Forelimb muscle (tissue), 1 donor: ENCODE measurements around the gene STRN4. TPM values are rescaled to one million over a fixed set of nuclear protein-coding genes. Genes with fewer than 3 reads are reported as not detected.
"Not testable (repeated sequence)": the region's sequence is repeated elsewhere in the genome, so short reads cannot be mapped to it uniquely, and the experiment has no call there.

Experiments used
- DNase-seq: peaks from one replicate; pipeline ENCODE4 v3.0.0-alpha.2; 2013; ENCODE audit warnings: low read depth
- polyA plus RNA-seq: library from polyadenylated mRNA; unstranded; fragments of 120-200 nt; gene quantifications from one replicate; pipeline ENCODE4 v1.2.1, GENCODE V29; 2013; ENCODE audit not compliant: insufficient read length

STRN4 gene
- polyA plus RNA-seq: 46.7 TPM

GRCh38 chr19:46746281-46747057, at the start of gene STRN4:
Gene STRN4, minus strand, starts transcription at chr19:46746450. Its CDS starts 20 bp downstream, at chr19:46746430.
- DNase-seq: no peak

- no peak for DNase-seq
Observed at GRCh38 chr19:46791944-46792343, 45.7 kb upstream of the STRN4 start.

GRCh38 chr19:46789371-46789770, 43.1 kb upstream of the STRN4 start:
- DNase-seq: no peak

- no peak for DNase-seq
Observed at GRCh38 chr19:46788968-46789338, 42.7 kb upstream of the STRN4 start.

- DNase-seq: no peak
Observed at GRCh38 chr19:46788262-46788967, 42.2 kb upstream of the STRN4 start, which contains the start of gene SLC1A5. Gene SLC1A5, minus strand, starts transcription at chr19:46788594. Its CDS starts 629 bp downstream, at chr19:46787965.

- DNase-seq: no peak
Observed at GRCh38 chr19:46787331-46788261, 41.3 kb upstream of the STRN4 start.

- no peak for DNase-seq
Observed at GRCh38 chr19:46787040-46787330, 40.7 kb upstream of the STRN4 start.

GRCh38 chr19:46786236-46787039, 40.2 kb upstream of the STRN4 start:
- peak; percentile 71 for DNase-seq

- no peak for DNase-seq
Observed at GRCh38 chr19:46785980-46786235, 39.7 kb upstream of the STRN4 start.

GRCh38 chr19:46785054-46785979, 39.1 kb upstream of the STRN4 start:
- DNase-seq: no peak

- DNase-seq: no peak
Observed at GRCh38 chr19:46784262-46785053, 38.2 kb upstream of the STRN4 start.

GRCh38 chr19:46783670-46784069, 37.4 kb upstream of the STRN4 start:
- DNase-seq: no peak

- DNase-seq: no peak
Observed at GRCh38 chr19:46782355-46783019, 36.2 kb upstream of the STRN4 start.

- not testable (repeated sequence) for DNase-seq
Observed at GRCh38 chr19:46777956-46778645, 31.9 kb upstream of the STRN4 start.

GRCh38 chr19:46776927-46777911, 31.0 kb upstream of the STRN4 start:
- DNase-seq: no peak

GRCh38 chr19:46775642-46776258, 29.5 kb upstream of the STRN4 start:
- DNase-seq: no peak

- no peak for DNase-seq
Observed at GRCh38 chr19:46773018-46773399, 26.8 kb upstream of the STRN4 start.
